Glutamatergic neuron (in vitro differentiated cells): ENCODE data around the gene CSK. TPM values are rescaled to one million over a fixed set of nuclear protein-coding genes. Genes with fewer than 3 reads are reported as not detected.

Source experiments
- DNase-seq: peaks from one replicate; pipeline ENCODE4 v3.0.0; 2022
- H3K27ac Mint-ChIP-seq: one replicate; pipeline ENCODE4 v1.8.0; 2020; ENCODE audit warnings: mild to moderate bottlenecking, mixed read lengths, inconsistent platforms; ENCODE audit not compliant: unreplicated experiment
- H3K27me3 Mint-ChIP-seq: one replicate; pipeline ENCODE4 v1.8.0; 2020; ENCODE audit warnings: mild to moderate bottlenecking, moderate library complexity, mixed read lengths, inconsistent platforms; ENCODE audit not compliant: unreplicated experiment
- H3K36me3 Mint-ChIP-seq: one replicate; pipeline ENCODE4 v1.8.0; 2020; ENCODE audit warnings: mild to moderate bottlenecking, mixed read lengths, inconsistent platforms; ENCODE audit not compliant: unreplicated experiment
- H3K4me1 Mint-ChIP-seq: one replicate; pipeline ENCODE4 v1.8.0; 2020; ENCODE audit warnings: mild to moderate bottlenecking, low read depth, mixed read lengths, inconsistent platforms; ENCODE audit not compliant: unreplicated experiment
- H3K4me3 Mint-ChIP-seq: one replicate; pipeline ENCODE4 v1.8.0; 2020; ENCODE audit warnings: mild to moderate bottlenecking, mixed read lengths, inconsistent platforms; ENCODE audit not compliant: unreplicated experiment
- H3K9me3 Mint-ChIP-seq: one replicate; pipeline ENCODE4 v1.8.0; 2020; ENCODE audit warnings: mild to moderate bottlenecking, moderate library complexity, mixed read lengths, inconsistent platforms; ENCODE audit not compliant: unreplicated experiment
- total RNA-seq: library from RNA; stranded (reverse); fragmentation: NEBNext Ultra II Directional; extraction: Animal tissue kit (Norgen Biotek cat#: 25700); gene quantifications from one replicate; pipeline ENCODE4 v1.2.1, GENCODE V29; 2021; ENCODE audit not compliant: unreplicated experiment
- TF ChIP-seq, protein P1 (sequence below): fragments of 200-600 bp; sonication (generic); IDR thresholded peaks from one replicate; pipeline ENCODE4 v1.5.0; 2021; ENCODE audit not compliant: partially characterized antibody, unreplicated experiment

CSK gene
- total RNA-seq, 1 donor from 2014 or later, result 72.6 TPM

- DNase-seq, result no peak
- Mint-ChIP-seq H3K9me3 (peaks cover 6% of the 10 kb centered on the region), H3K4me1 (peaks cover 51% of the 10 kb centered on the region), H3K27ac (peak overlapping the region; percentile 40), H3K4me3 (no peak overlapping the region), H3K36me3 (no peaks in the 10 kb centered on the region), H3K27me3 (peaks cover 3% of the 10 kb centered on the region)
- TF ChIP-seq, protein P1, sequence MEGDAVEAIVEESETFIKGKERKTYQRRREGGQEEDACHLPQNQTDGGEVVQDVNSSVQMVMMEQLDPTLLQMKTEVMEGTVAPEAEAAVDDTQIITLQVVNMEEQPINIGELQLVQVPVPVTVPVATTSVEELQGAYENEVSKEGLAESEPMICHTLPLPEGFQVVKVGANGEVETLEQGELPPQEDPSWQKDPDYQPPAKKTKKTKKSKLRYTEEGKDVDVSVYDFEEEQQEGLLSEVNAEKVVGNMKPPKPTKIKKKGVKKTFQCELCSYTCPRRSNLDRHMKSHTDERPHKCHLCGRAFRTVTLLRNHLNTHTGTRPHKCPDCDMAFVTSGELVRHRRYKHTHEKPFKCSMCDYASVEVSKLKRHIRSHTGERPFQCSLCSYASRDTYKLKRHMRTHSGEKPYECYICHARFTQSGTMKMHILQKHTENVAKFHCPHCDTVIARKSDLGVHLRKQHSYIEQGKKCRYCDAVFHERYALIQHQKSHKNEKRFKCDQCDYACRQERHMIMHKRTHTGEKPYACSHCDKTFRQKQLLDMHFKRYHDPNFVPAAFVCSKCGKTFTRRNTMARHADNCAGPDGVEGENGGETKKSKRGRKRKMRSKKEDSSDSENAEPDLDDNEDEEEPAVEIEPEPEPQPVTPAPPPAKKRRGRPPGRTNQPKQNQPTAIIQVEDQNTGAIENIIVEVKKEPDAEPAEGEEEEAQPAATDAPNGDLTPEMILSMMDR, result no peak
These were observed 45.7 kb downstream of the CSK start for GRCh38 chr15:74827614-74828013.

DNA sequence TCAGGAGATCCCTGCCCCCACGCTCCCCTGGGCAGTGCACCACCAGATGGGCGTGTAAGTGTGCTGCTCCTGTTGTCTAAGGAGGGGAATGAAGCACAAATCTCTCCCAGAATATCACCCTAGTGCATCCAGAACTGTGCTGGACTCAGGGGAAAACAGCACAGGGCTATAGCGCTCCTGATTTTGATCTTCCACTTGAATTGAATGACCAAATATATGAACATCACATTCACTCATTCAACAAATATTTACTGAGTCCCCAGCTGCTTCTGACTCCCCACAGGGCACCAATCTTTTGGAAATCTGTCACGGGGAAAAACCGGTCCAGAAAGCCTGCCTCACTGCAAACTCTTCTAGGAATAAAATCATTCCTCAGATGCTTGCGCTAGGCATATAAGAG is 47.0 kb downstream of the CSK start:
- Mint-ChIP-seq H3K27ac (peak overlapping the region; percentile 3), H3K4me1 (peaks cover 48% of the 10 kb centered on the region), H3K9me3 (peaks cover 6% of the 10 kb centered on the region), H3K36me3 (no peaks in the 10 kb centered on the region), H3K27me3 (peaks cover 3% of the 10 kb centered on the region), H3K4me3 (peak overlapping the region; percentile 55)
- DNase-seq, result no peak
- TF ChIP-seq, protein P1, result no peak

GRCh38 chr15:74829486-74829885 is 47.6 kb downstream of the CSK start:
- DNase-seq, result no peak
- H3K4me3 Mint-ChIP-seq, result no peak overlapping the region
- peaks cover 4% of the 10 kb centered on the region for H3K27me3 Mint-ChIP-seq
- H3K36me3 Mint-ChIP-seq, result no peaks in the 10 kb centered on the region
- peaks cover 7% of the 10 kb centered on the region for H3K9me3 Mint-ChIP-seq
- H3K27ac Mint-ChIP-seq, result no peak overlapping the region
- TF ChIP-seq, protein P1, result no peak
- H3K4me1 Mint-ChIP-seq, result peaks cover 45% of the 10 kb centered on the region

DNA sequence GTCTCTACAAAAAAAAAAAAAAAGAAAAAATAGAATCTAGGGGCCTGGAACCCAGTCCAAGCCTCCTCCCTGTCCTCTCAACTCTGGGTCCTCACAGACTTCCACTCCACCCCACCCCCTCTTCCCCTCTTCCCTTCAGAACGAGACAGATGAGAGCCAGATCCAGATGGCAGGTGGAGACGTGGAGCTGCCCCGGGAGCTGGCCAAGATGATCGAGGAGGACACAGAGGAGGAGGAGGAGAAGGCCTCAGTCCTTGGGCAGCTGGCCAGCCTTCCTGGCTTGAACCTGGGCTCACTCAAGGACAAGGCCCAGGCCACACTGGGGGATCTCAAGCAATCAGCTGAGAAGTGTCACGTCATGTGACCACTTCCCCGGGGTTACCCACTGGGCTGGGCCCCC is 48.1 kb downstream of the CSK start:
- H3K9me3 Mint-ChIP-seq, result peaks cover 7% of the 10 kb centered on the region
- no peak for DNase-seq

GRCh38 chr15:74830868-74831267 is 49.0 kb downstream of the CSK start:
- H3K27me3 Mint-ChIP-seq, result peaks cover 3% of the 10 kb centered on the region
- no peaks in the 10 kb centered on the region for H3K36me3 Mint-ChIP-seq
- peaks cover 38% of the 10 kb centered on the region for H3K4me1 Mint-ChIP-seq
- DNase-seq, result no peak
- peaks cover 5% of the 10 kb centered on the region for H3K9me3 Mint-ChIP-seq
- H3K4me3 Mint-ChIP-seq, result no peak overlapping the region
- no peak overlapping the region for H3K27ac Mint-ChIP-seq
- TF ChIP-seq, protein P1, result no peak

More for the DNA sequence above, 48.1 kb downstream of the CSK start:
- Mint-ChIP-seq H3K4me1 (peaks cover 41% of the 10 kb centered on the region), H3K27ac (no peak overlapping the region), H3K4me3 (no peak overlapping the region), H3K36me3 (no peaks in the 10 kb centered on the region), H3K27me3 (peaks cover 6% of the 10 kb centered on the region)
- TF ChIP-seq, protein P1, result no peak
